Right atrium auricular region (tissue), 2 donors: ENCODE results near the gene DYNC1LI1. TPM values are rescaled to one million over a fixed set of nuclear protein-coding genes. Genes with fewer than 3 reads are reported as not detected.

Experiments used
- DNase-seq: peaks from one replicate; pipeline ENCODE4 v3.0.0-alpha.2; 2019; ENCODE audit warnings: low spot score
- H3K27ac ChIP-seq, 2 donors: fragments of 200-600 bp; sonication (generic); 1 replicate in 1 of 2; 2 replicates in 1 of 2; pipeline ENCODE4 v1.5.1; 2016 to 2019
- H3K27me3 ChIP-seq, 2 donors: fragments of 200-600 bp; sonication (generic); one replicate each; pipeline versions ENCODE4 v1.5.1 to v1.6.0; 2017 to 2019
- H3K36me3 ChIP-seq: fragments of 200-600 bp; sonication (generic); one replicate; pipeline ENCODE4 v1.5.1; 2016
- H3K4me1 ChIP-seq, 2 donors: fragments of 200-600 bp; sonication (generic); one replicate each; pipeline versions ENCODE4 v1.5.1 to v1.6.0; 2017 to 2019
- H3K4me3 ChIP-seq, 2 donors: fragments of 200-600 bp; sonication (generic); 1 replicate in 1 of 2; 2 replicates in 1 of 2; pipeline ENCODE4 v1.5.1; 2017 to 2019; ENCODE audit warnings: mild to moderate bottlenecking in 1 of 2, moderate library complexity in 1 of 2
- H3K9me3 ChIP-seq, 2 donors: fragments of 200-600 bp; sonication (generic); one replicate each; pipeline ENCODE4 v1.5.1; 2019
- total RNA-seq, 2 donors: library from RNA; depleted of rRNA; stranded (reverse); fragments of >200 nt; gene quantifications; one replicate each; pipeline ENCODE4 v1.1.0, GENCODE V29; 2016
- TF ChIP-seq, protein P1 (sequence below), 2 donors: fragments of 200-600 bp; sonication (generic); IDR thresholded peaks; one replicate each; pipeline ENCODE4 v1.5.1; 2019; ENCODE audit warnings: antibody characterized with exemption in 2 of 2

The DYNC1LI1 gene
- total RNA-seq, 2 donors from 2014 or later, result 36.6 to 39.7 TPM

- Histone ChIP-seq H3K4me3 (no peak overlapping the region), H3K27me3 (no peaks in the 10 kb centered on the region), H3K9me3 (no peaks in the 10 kb centered on the region), H3K36me3 (peaks cover 12% of the 10 kb centered on the region), H3K27ac (no peak overlapping the region), H3K4me1 (peaks cover 0 to under 1% of the 10 kb centered on the region in 2 donors)
- TF ChIP-seq, protein P1, sequence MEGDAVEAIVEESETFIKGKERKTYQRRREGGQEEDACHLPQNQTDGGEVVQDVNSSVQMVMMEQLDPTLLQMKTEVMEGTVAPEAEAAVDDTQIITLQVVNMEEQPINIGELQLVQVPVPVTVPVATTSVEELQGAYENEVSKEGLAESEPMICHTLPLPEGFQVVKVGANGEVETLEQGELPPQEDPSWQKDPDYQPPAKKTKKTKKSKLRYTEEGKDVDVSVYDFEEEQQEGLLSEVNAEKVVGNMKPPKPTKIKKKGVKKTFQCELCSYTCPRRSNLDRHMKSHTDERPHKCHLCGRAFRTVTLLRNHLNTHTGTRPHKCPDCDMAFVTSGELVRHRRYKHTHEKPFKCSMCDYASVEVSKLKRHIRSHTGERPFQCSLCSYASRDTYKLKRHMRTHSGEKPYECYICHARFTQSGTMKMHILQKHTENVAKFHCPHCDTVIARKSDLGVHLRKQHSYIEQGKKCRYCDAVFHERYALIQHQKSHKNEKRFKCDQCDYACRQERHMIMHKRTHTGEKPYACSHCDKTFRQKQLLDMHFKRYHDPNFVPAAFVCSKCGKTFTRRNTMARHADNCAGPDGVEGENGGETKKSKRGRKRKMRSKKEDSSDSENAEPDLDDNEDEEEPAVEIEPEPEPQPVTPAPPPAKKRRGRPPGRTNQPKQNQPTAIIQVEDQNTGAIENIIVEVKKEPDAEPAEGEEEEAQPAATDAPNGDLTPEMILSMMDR (IDR thresholded peaks at IDR 0.05), result no peak
- DNase-seq, result no peak
Measured at GRCh38 chr3:32487781-32488473, 82.7 kb downstream of the DYNC1LI1 start.

DNA sequence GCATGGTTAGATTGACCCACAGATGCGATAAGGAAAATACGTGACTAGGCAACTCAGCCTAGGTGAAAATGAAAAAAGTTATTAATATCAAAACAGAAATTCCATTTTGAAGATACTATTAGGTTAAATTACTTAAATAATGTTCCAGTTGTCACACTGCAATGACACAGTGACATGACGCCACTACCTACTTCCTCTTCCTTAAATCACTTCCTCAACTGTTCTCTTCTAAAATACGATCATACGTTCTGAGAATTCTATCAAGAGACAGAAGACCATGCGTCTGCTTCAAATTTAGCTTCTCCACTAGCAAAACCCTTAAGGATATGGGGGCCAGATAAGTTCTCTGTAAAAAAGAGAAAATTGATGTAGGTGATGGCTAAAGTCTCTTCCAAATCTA, 86.2 kb downstream of the DYNC1LI1 start:
- Histone ChIP-seq H3K36me3 (peaks cover 16% of the 10 kb centered on the region), H3K27me3 (no peaks in the 10 kb centered on the region), H3K4me3 (no peak overlapping the region), H3K27ac (no peak overlapping the region), H3K9me3 (no peaks in the 10 kb centered on the region), H3K4me1 (no peaks in the 10 kb centered on the region)
- TF ChIP-seq, protein P1 (IDR thresholded peaks at IDR 0.05), result no peak
- DNase-seq, result no peak

GRCh38 chr3:32483772-32484171, 86.9 kb downstream of the DYNC1LI1 start:
- H3K9me3 ChIP-seq, result no peaks in the 10 kb centered on the region
- TF ChIP-seq, protein P1 (IDR thresholded peaks at IDR 0.05), result no peak

GRCh38 chr3:32482693-32483092, 88.0 kb downstream of the DYNC1LI1 start:
- no peak overlapping the region for H3K4me3 ChIP-seq
- H3K4me1 ChIP-seq, result no peaks in the 10 kb centered on the region
- no peak overlapping the region for H3K27ac ChIP-seq
- no peak for DNase-seq
- no peaks in the 10 kb centered on the region for H3K9me3 ChIP-seq
- TF ChIP-seq, protein P1 (IDR thresholded peaks at IDR 0.05), result no peak
- no peaks in the 10 kb centered on the region for H3K27me3 ChIP-seq
- peaks cover 16% of the 10 kb centered on the region for H3K36me3 ChIP-seq

More at GRCh38 chr3:32483772-32484171, 86.9 kb downstream of the DYNC1LI1 start:
- no peak overlapping the region for H3K27ac ChIP-seq
- no peak overlapping the region for H3K4me3 ChIP-seq
- H3K4me1 ChIP-seq, result no peaks in the 10 kb centered on the region
- peaks cover 16% of the 10 kb centered on the region for H3K36me3 ChIP-seq
- no peak for DNase-seq
- H3K27me3 ChIP-seq, result no peaks in the 10 kb centered on the region

DNA sequence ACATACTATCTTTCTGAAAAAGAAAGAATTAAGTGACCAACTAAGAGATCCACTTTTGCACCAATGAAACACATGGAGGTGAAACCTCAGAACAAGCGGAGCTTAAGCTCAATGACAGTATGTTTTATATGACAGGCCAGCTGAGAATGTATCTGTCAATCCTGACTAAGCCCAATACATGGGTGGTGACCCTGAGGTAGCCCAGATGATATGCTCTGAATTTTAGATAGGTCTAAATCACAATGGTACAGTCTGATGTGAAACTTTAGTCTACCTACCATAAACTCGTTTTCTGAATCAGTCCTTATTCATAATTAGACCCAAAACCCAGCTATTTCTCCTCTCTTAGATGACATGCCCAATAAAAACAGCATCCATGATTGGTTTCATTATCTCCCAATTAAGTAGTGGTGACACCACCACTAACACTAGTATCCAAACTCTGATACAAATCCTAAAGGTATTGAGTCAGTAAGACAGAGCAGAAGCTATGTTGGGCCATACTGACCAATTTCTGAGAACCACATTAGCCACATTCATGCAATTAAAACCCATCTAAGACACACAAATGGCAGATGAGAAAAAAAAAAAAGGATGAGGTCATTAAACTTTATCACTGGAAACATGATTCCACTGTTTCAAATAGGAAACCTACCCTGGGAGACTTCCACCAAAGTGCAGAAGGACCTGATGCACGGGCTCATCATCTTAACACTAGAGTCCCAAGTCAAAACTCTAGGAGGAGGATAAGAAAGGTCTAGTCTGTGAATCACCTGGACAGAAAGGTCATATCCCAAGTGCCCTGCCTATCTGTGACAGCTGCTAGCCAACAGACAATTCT, 88.6 kb downstream of the DYNC1LI1 start:
- Histone ChIP-seq H3K4me1 (no peaks in the 10 kb centered on the region), H3K27ac (no peak overlapping the region), H3K36me3 (peaks cover 11% of the 10 kb centered on the region)

More for the DNA sequence above, 88.6 kb downstream of the DYNC1LI1 start:
- Histone ChIP-seq H3K9me3 (no peaks in the 10 kb centered on the region), H3K27me3 (no peaks in the 10 kb centered on the region), H3K4me3 (no peak overlapping the region)
- TF ChIP-seq, protein P1 (IDR thresholded peaks at IDR 0.05), result no peak
- no peak for DNase-seq
